K562 (cell line): ENCODE results near the gene ASIC3. TPM values are rescaled to one million over a fixed set of nuclear protein-coding genes. Genes with fewer than 3 reads are reported as not detected.

Source experiments
- BRD9 ChIP-seq: fragments of 450-650 bp; IDR thresholded peaks from 2 replicates; pipeline ENCODE4 v1.6.1; 2018; ENCODE audit warnings: low read depth; ENCODE audit not compliant: partially characterized antibody
- CTCFL ChIP-seq: IDR thresholded peaks from 2 replicates; pipeline ENCODE4 v1.6.1; 2011; ENCODE audit warnings: borderline replicate concordance, low read depth, mild to moderate bottlenecking, moderate library complexity, low read length; ENCODE audit not compliant: insufficient read depth, poor library complexity, severe bottlenecking
- EHMT2 ChIP-seq: fragments of 450-650 bp; IDR thresholded peaks from 2 replicates; pipeline ENCODE4 v1.6.1; 2018; ENCODE audit warnings: antibody characterized with exemption
- MTA2 ChIP-seq: fragments of 450-650 bp; IDR thresholded peaks from 2 replicates; pipeline ENCODE4 v1.6.1; 2016; ENCODE audit warnings: low read depth
- NCOA1 ChIP-seq: fragments of 450-650 bp; IDR thresholded peaks from 2 replicates; pipeline ENCODE4 v1.6.1; 2016; ENCODE audit warnings: low read depth
- NR2F6 ChIP-seq: fragments of 450-650 bp; formaldehyde crosslinking; IDR thresholded peaks from 2 replicates; pipeline ENCODE4 v1.4.0; 2020; ENCODE audit warnings: mild to moderate bottlenecking
- PBX2 ChIP-seq, 2 experiments: IDR thresholded peaks in 1 of 2; conservative IDR thresholded peaks in 1 of 2; 2 replicates each; pipeline ENCODE4 v1.6.1; 2016; ENCODE audit warnings: low read depth in 2 of 2, mild to moderate bottlenecking in 1 of 2, missing compliant biosample characterization in 1 of 2, missing genetic modification characterization in 1 of 2, moderate library complexity in 1 of 2
- PTTG1 ChIP-seq: fragments of 450-650 bp; IDR thresholded peaks from 2 replicates; pipeline ENCODE4 v1.6.1; 2016; ENCODE audit warnings: low read depth, mild to moderate bottlenecking, missing genetic modification characterization, missing compliant biosample characterization
- SAFB ChIP-seq: fragments of 200-400 bp; formaldehyde crosslinking; IDR thresholded peaks from 2 replicates; pipeline ENCODE4 v1.6.1; 2017; ENCODE audit warnings: low read depth, low read length, borderline replicate concordance
- U2AF1 ChIP-seq: fragments of 200-400 bp; formaldehyde crosslinking; optimal IDR thresholded peaks from 2 replicates; pipeline ENCODE3; 2017; ENCODE audit warnings: mild to moderate bottlenecking, low read depth, low read length, moderate library complexity
- YY1 ChIP-seq, 3 experiments: IDR thresholded peaks; 2 replicates each; pipeline ENCODE4 v1.6.1; 2011; ENCODE audit warnings: low read length in 2 of 3, mild to moderate bottlenecking in 2 of 3, moderate library complexity in 2 of 3, borderline replicate concordance in 1 of 3, control low read depth in 1 of 3, low read depth in 1 of 3; ENCODE audit not compliant: insufficient read depth in 3 of 3, insufficient replicate concordance in 2 of 3, control insufficient read depth in 1 of 3, insufficient read length in 1 of 3; ENCODE audit errors: extremely low read depth in 1 of 3
- ZNF347 ChIP-seq: fragments of 450-650 bp; formaldehyde crosslinking; IDR thresholded peaks from 2 replicates; pipeline ENCODE4 v1.4.0; 2020; ENCODE audit warnings: low read depth, mild to moderate bottlenecking, moderate library complexity
- ZNF398 ChIP-seq: fragments of 250-450 bp; sonication (Bioruptor Pico); IDR thresholded peaks from 2 replicates; pipeline ENCODE4 v1.8.0; 2021; ENCODE audit warnings: moderate library complexity, mild to moderate bottlenecking, inconsistent platforms
- ZNF592 ChIP-seq: fragments of 450-650 bp; IDR thresholded peaks from 2 replicates; pipeline ENCODE4 v1.6.1; 2017; ENCODE audit warnings: antibody characterized with exemption, mild to moderate bottlenecking
- polyA plus RNA-seq, 8 experiments: library from polyadenylated mRNA; depleted of rRNA in 4 of 8; stranded (reverse) in 5 of 8; unstranded in 3 of 8; fragments of >200 nt; fragmentation: Nextera tagmentation in 2 of 8; fragmentation: Illumina TruSeq in 1 of 8; extraction: Ambion mirVana in 2 of 8; extraction: Trizol in 1 of 8; gene quantifications; 2 replicates each; pipeline versions ENCODE4 v1.2.1 to v1.2.3, GENCODE V29; 2011 to 2014; ENCODE audit warnings: inconsistent platforms in 1 of 8, missing spikeins in 1 of 8
- total RNA-seq, 7 experiments: library from RNA; depleted of rRNA in 6 of 7; stranded (reverse); fragments of >200 nt in 6 of 7; fragmentation: Illumina TruSeq in 2 of 7; extraction: Trizol in 2 of 7; gene quantifications; 2 replicates each; pipeline versions ENCODE4 v1.2.1 to v1.2.3, GENCODE V29; 2011 to 2021; ENCODE audit warnings: low replicate concordance in 1 of 7

ASIC3 gene
- total and polyA plus RNA-seq, 9 of the 15 experiments (the other 6 are each of a cell fraction or from before 2014, with no cell fraction given): 0.11 to 5.0 (median 0.87) TPM

GRCh38 chr7:151009327-151010036 lies 38.8 kb upstream of the ASIC3 start (continued):
- TF ChIP-seq ZNF592 (peak; percentile 9), MTA2 (no peak), BRD9 (peak; percentile 50), U2AF1 (no peak), ZNF398 (CRISPR knock-in tag) (no peak), PBX2 (CRISPR knock-in tag; IDR thresholded peaks at IDR 0.05; ENCODE audit: low read depth) (no peak), PBX2 (tag; conservative IDR thresholded peaks at IDR 0.05; ENCODE audit: low read depth) (no peak), EHMT2 (no peak), CTCFL (peak; percentile 25), ZNF347 (CRISPR knock-in tag) (no peak), PTTG1 (no peak), SAFB (peak; percentile 87), NCOA1 (no peak), YY1 (IDR thresholded peaks at IDR 0.05; ENCODE audit: borderline replicate concordance in 1 of 3, control insufficient read depth in 1 of 3, extremely low read depth in 1 of 3, insufficient read depth in 3 of 3, insufficient read length in 1 of 3, insufficient replicate concordance in 2 of 3, low read depth in 1 of 3, low read length in 2 of 3) (peak in 2 of 3 experiments; percentile 17 to 23), NR2F6 (CRISPR knock-in tag) (no peak)
